Fibroblast of lung (primary cell): ENCODE data around the gene HOXB6. TPM values are rescaled to one million over a fixed set of nuclear protein-coding genes. Genes with fewer than 3 reads are reported as not detected.

Experiments
- DNase-seq, 2 donors: peaks; one replicate each; pipeline versions ENCODE4 v3.0.0 to v3.0.0-alpha.2; 2010; ENCODE audit warnings: low read depth in 2 of 2
- H2AFZ ChIP-seq: 2 replicates; pipeline ENCODE4 v1.5.1; 2012; ENCODE audit warnings: low read length, control low read depth, inconsistent platforms
- H3K27ac ChIP-seq: 2 replicates; pipeline ENCODE4 v1.5.1; 2011; ENCODE audit warnings: low read length, control low read depth; ENCODE audit not compliant: insufficient read depth
- H3K27me3 ChIP-seq: 2 replicates; pipeline ENCODE4 v1.5.1; 2011; ENCODE audit warnings: mild to moderate bottlenecking, low read length; ENCODE audit not compliant: control insufficient read depth, insufficient read depth
- H3K36me3 ChIP-seq: 2 replicates; pipeline ENCODE4 v1.5.1; 2011; ENCODE audit warnings: low read length; ENCODE audit not compliant: control insufficient read depth, insufficient read depth
- H3K4me1 ChIP-seq: 2 replicates; pipeline ENCODE4 v1.5.1; 2011; ENCODE audit warnings: low read length; ENCODE audit not compliant: control insufficient read depth, insufficient read depth; ENCODE audit errors: extremely low read depth
- H3K4me2 ChIP-seq: 2 replicates; pipeline ENCODE4 v1.5.1; 2011; ENCODE audit warnings: low read length, control low read depth; ENCODE audit not compliant: insufficient read depth; ENCODE audit errors: extremely low read depth
- H3K4me3 ChIP-seq, 4 experiments: fragments of 200-600 bp in 1 of 4; sonication (generic) in 1 of 4; replicated peaks in 1 of 4; 2 replicates each; pipeline ENCODE4 v1.5.1; 2011 to 2016; ENCODE audit warnings: low read length in 4 of 4, low read depth in 3 of 4, mild to moderate bottlenecking in 3 of 4, control low read depth in 2 of 4, inconsistent platforms in 1 of 4, mixed read lengths in 1 of 4; ENCODE audit not compliant: insufficient read depth in 1 of 4; ENCODE audit errors: control extremely low read depth in 1 of 4
- H3K79me2 ChIP-seq: 2 replicates; pipeline ENCODE4 v1.5.1; 2012; ENCODE audit warnings: mild to moderate bottlenecking, low read length, inconsistent platforms; ENCODE audit not compliant: control insufficient read depth, insufficient read depth
- H3K9ac ChIP-seq: 2 replicates; pipeline ENCODE4 v1.5.1; 2011; ENCODE audit warnings: mild to moderate bottlenecking, low read length, control low read depth; ENCODE audit not compliant: insufficient read depth
- H3K9me3 ChIP-seq: 2 replicates; pipeline ENCODE4 v1.5.1; 2012; ENCODE audit warnings: low read depth, low read length; ENCODE audit not compliant: control insufficient read depth, insufficient read depth
- H4K20me1 ChIP-seq: 2 replicates; pipeline ENCODE4 v1.5.1; 2011; ENCODE audit warnings: low read length; ENCODE audit not compliant: control insufficient read depth, insufficient read depth; ENCODE audit errors: extremely low read depth
- CTCF ChIP-seq, 2 donors: IDR thresholded peaks in 1 of 2; conservative IDR thresholded peaks in 1 of 2; 1 replicate in 1 of 2; 2 replicates in 1 of 2; pipeline ENCODE4 v1.5.1; 2011 to 2012; ENCODE audit warnings: low read length in 2 of 2, control low read depth in 1 of 2, inconsistent platforms in 1 of 2, low read depth in 1 of 2, mild to moderate bottlenecking in 1 of 2
- EZH2 ChIP-seq: IDR thresholded peaks from 2 replicates; pipeline ENCODE4 v1.5.1; 2012; ENCODE audit warnings: low read length, control low read depth, mild to moderate bottlenecking; ENCODE audit errors: missing control alignments
- polyA plus RNA-seq, 2 donors: library from polyadenylated mRNA; depleted of rRNA in 1 of 2; stranded (reverse) in 1 of 2; unstranded in 1 of 2; fragments of >200 nt; gene quantifications; 2 replicates each; pipeline ENCODE4 v1.2.1, GENCODE V29; 2011 to 2012; ENCODE audit warnings: missing spikeins in 1 of 2
- total RNA-seq: library from RNA; depleted of rRNA; stranded (reverse); fragments of >200 nt; gene quantifications from 2 replicates; pipeline ENCODE4 v1.2.1, GENCODE V29; 2014

HOXB6 gene
- total and polyA plus RNA-seq, 2 donors (not counting 1 experiment from before 2014, with no cell fraction given), result 16.2 to 28.9 TPM

- H3K9ac ChIP-seq, result peak overlapping the region; percentile 46
- H3K27ac ChIP-seq, result peak overlapping the region; percentile 76
- H4K20me1 ChIP-seq, result no peaks in the 10 kb centered on the region
- TF ChIP-seq EZH2, result no peak
- TF ChIP-seq CTCF (conservative IDR thresholded peaks at IDR 0.05 in 1 of 2, IDR thresholded peaks at IDR 0.05 in 1 of 2; ENCODE audit: low read depth in 1 of 2, low read length in 2 of 2), result no peak
- H2AFZ ChIP-seq, result no peak overlapping the region
- H3K9me3 ChIP-seq, result no peaks in the 10 kb centered on the region
- H3K4me3 ChIP-seq, result peak overlapping the region; percentile 67 to 82 (median 75)
- H3K4me2 ChIP-seq, result peak overlapping the region; percentile 100
- DNase-seq, result peak; percentile 28 to 32
- peaks cover 15% of the 10 kb centered on the region for H3K36me3 ChIP-seq
- H3K27me3 ChIP-seq, result no peaks in the 10 kb centered on the region
- H3K4me1 ChIP-seq, result peaks cover 55% of the 10 kb centered on the region
- H3K79me2 ChIP-seq, result peaks cover 99% of the 10 kb centered on the region
Measured at GRCh38 chr17:48558057-48558830, 46.5 kb downstream of the HOXB6 start.

GRCh38 chr17:48556576-48557401 is 48.0 kb downstream of the HOXB6 start:
- no peaks in the 10 kb centered on the region for H4K20me1 ChIP-seq
- peak overlapping the region; percentile 76 for H3K27ac ChIP-seq
- H3K36me3 ChIP-seq, result peaks cover 19% of the 10 kb centered on the region
- no peaks in the 10 kb centered on the region for H3K27me3 ChIP-seq
- H3K9me3 ChIP-seq, result no peaks in the 10 kb centered on the region
- peak overlapping the region; percentile 100 for H3K4me2 ChIP-seq
- H3K4me1 ChIP-seq, result peaks cover 59% of the 10 kb centered on the region
- DNase-seq, result peak; percentile 61 to 89
- no peak for TF ChIP-seq CTCF (conservative IDR thresholded peaks at IDR 0.05 in 1 of 2, IDR thresholded peaks at IDR 0.05 in 1 of 2; ENCODE audit: low read depth in 1 of 2, low read length in 2 of 2)
- no peak for TF ChIP-seq EZH2
- H2AFZ ChIP-seq, result no peak overlapping the region
- H3K79me2 ChIP-seq, result peaks cover 99% of the 10 kb centered on the region
- peak overlapping the region; percentile 42 for H3K9ac ChIP-seq
- peak overlapping the region; percentile 67 to 82 (median 75) for H3K4me3 ChIP-seq

- Histone ChIP-seq H3K9ac (no peak overlapping the region), H3K4me2 (peak overlapping the region; percentile 100), H3K27me3 (no peaks in the 10 kb centered on the region), H3K79me2 (peaks cover 99% of the 10 kb centered on the region), H3K27ac (peak overlapping the region; percentile 76), H4K20me1 (no peaks in the 10 kb centered on the region), H3K4me3 (peak overlapping the region; percentile 67 to 82 (median 75)), H3K9me3 (no peaks in the 10 kb centered on the region), H2AFZ (no peak overlapping the region), H3K4me1 (peaks cover 57% of the 10 kb centered on the region), H3K36me3 (peaks cover 18% of the 10 kb centered on the region)
- peak in 1 of 2 donors; percentile 31 for DNase-seq
- no peak for TF ChIP-seq CTCF (conservative IDR thresholded peaks at IDR 0.05 in 1 of 2, IDR thresholded peaks at IDR 0.05 in 1 of 2; ENCODE audit: low read depth in 1 of 2, low read length in 2 of 2)
- TF ChIP-seq EZH2, result no peak
Measured at GRCh38 chr17:48556229-48556575, 48.6 kb downstream of the HOXB6 start.
